GM19193 (cell line): Measurements from ENCODE around the gene PSMB2.

Experiments used
- POLR2A ChIP-seq: IDR thresholded peaks from 4 replicates; pipeline ENCODE4 v1.6.1; 2011; ENCODE audit not compliant: insufficient read depth, insufficient read length; ENCODE audit errors: extremely low read depth

The PSMB2 gene

DNA sequence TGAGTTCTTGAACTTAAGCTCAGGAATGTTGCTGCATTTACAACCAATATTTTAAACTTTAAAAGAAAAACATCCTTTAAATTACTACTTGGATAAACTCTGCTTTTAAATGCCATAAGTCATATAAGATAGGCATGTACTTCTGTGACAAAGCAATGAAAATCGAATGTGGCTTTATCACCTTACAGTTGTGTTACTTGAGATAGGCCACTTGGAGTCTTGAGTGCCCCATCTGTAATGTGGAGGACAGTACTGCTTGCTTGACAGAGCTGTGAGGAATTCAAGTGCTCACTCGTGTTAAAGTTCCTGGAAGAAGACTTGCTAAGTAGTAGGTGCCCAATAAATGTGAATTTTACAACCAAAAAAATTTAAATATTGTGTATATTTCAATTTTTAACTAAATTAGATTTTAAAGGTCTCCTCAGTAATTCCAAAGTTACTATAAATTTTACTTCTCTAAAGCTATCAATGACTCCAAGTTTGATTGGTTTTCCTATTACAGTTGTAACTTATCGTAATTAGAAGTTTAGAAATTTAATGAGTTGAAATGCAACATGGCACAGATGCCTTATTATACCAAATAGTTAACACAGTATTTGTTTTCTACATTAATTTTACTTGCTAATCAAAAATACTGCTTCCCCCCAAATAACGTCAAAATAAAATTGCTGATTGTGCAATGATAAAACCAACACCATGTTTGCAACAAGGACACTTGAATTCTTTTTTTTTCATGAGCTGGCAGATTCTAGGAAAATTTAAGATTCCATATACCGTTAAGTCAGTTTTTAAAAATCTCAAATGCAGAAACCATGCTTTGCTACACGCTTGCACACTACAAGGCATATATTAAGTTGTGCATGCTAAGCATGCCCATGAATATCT is 21.8 kb downstream of the PSMB2 start:
- no peak for TF ChIP-seq POLR2A

DNA sequence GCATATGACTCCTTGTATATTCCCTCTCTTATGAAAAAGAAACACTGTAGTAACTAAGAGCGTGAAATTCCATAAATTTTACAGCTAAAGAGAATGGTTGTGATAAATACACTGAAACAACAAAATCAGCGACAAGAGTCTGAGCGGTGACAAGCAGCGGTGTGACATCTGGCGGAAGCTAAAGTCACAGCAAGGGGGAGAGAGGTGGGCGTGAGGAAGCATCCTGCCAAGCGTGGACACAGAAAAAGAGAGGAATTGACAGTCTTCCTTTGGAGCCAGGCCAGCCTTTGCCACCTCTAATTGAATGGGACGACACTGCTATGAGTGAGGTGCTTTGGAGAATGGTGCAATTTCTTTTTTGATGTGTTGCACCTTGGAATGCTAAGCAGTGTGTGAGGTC is 25.9 kb downstream of the PSMB2 start:
- TF ChIP-seq POLR2A: no peak

DNA sequence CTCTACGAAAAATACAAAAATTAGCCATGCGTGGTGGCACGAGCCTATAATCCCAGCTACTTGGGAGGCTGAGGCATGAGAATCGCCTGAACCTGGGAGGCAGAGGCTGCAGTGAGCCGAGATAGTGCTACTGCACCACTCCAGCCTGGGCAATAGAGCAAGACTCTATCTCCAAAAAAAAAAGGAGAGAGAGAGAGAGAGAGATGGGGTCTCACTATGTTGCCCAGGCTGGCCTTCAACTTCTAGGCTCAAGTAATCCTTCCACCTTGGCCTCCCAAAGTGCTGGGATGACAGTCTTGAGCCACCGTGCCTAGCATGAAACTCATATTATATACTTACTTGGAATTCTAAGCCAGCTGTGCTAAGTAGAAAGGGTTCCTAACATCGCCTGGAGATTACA is 29.7 kb downstream of the PSMB2 start:
- TF ChIP-seq POLR2A: no peak

- no peak for TF ChIP-seq POLR2A
These were observed 35.5 kb downstream of the PSMB2 start for GRCh38 chr1:35605867-35606182.

- TF ChIP-seq POLR2A: no peak
These were observed 36.1 kb downstream of the PSMB2 start for GRCh38 chr1:35605071-35605866.

- TF ChIP-seq POLR2A: no peak
These were observed 37.4 kb downstream of the PSMB2 start for GRCh38 chr1:35603941-35604340.

GRCh38 chr1:35603468-35603867 is 37.9 kb downstream of the PSMB2 start:
- TF ChIP-seq POLR2A: no peak

- no peak for TF ChIP-seq POLR2A
These were observed 40.7 kb downstream of the PSMB2 start for GRCh38 chr1:35600593-35600992.

DNA sequence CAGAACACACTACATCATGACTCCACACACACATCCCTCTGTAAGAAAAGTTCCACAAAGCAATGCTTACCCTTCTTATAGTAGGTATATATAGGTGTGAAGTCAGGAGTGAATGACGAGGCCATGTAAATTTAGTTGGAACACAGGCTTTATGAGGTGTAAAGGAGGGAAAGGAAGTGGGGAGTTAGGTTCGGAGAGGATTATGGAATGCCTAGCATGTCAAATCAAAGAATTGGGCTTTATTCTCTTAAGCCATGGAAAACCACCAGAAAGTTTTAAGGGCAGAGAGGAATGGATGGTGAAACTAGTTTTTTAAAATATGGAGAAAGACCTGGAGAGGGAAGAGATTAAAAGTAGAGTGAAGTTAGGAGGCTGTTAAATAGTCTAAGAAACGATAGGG is 41.9 kb downstream of the PSMB2 start:
- no peak for TF ChIP-seq POLR2A

GRCh38 chr1:35598895-35599294 is 42.4 kb downstream of the PSMB2 start:
- no peak for TF ChIP-seq POLR2A

- no peak for TF ChIP-seq POLR2A
These were observed 43.5 kb downstream of the PSMB2 start for GRCh38 chr1:35597870-35598269.

DNA sequence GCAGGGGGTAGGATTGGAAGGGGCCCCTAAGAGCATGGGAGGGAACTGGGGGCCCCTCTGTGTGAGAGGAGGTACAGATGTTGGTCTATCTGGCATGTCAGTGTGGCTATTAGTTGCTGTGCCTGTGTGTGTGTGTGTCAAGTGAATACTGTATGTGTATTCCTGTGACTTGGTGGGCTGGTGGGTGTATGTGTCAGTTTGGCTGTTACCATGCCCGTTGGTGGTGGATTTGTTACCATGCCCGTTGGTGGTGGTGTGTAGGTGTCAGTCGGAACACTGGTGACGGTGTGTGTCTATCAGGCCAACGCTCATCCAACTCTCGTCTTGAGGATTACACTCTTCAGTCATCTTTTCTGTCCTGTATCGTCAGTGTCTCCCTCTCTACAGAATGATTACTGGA is 45.6 kb downstream of the PSMB2 start:
- TF ChIP-seq POLR2A: no peak

- TF ChIP-seq POLR2A: no peak
These were observed 47.1 kb downstream of the PSMB2 start for GRCh38 chr1:35594005-35594760.

GRCh38 chr1:35592991-35593769 is 48.1 kb downstream of the PSMB2 start:
- TF ChIP-seq POLR2A: no peak

DNA sequence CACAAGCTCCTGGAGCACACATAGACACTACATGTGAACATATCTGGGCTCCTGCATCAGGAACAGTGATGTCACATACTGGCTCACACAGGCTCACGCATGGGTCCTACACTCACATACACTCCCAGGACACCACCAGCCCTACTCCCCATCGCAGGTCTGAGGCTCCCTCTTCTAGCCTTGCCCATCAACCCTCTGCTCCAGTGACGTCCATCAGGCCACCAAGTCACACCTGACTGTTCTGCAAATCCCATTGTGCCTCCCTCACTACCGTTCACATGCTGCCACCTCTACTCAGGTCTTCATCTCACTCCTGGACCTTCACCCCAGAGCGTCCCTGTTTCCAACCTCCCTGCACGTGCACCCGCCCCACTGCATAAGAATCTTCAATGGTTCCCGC is 50.1 kb downstream of the PSMB2 start:
- TF ChIP-seq POLR2A: no peak

DNA sequence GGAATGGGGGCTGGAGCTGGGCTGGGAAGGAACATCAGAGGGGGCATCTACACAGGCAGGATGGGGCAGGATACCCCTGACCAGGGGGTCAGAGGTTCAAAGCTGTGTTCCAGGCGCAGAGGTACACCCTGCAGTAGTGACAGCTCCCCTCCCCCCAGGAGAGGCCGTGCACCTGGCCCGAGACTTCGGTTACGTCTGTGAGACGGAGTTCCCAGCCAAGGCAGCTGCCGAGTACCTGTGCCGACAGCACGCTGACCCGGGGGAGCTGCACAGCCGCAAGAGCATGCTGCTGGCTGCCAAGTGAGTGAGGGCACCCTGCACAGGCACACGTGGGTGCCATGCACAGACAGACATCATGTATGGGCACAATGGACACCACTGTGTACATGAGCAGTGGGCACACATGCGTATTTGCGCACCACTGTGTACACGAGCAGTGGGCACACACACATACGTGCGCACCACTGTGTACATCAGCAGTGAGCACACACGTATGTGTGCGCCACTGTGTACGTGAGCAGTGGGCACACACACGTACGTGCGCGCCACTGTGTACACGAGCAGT is 50.8 kb downstream of the PSMB2 start:
- TF ChIP-seq POLR2A: no peak
